Transverse colon (tissue), 4 donors: ENCODE data around the gene NOS3. TPM values are rescaled to one million over a fixed set of nuclear protein-coding genes. Genes with fewer than 3 reads are reported as not detected.

ENCODE experiments used
- DNase-seq: peaks from one replicate; pipeline ENCODE4 v3.0.0-alpha.2; 2019
- H3K27ac ChIP-seq, 4 donors: fragments of 200-600 bp; sonication (generic); 2 replicates each; pipeline ENCODE4 v1.5.1; 2016 to 2018; ENCODE audit warnings: inconsistent platforms in 4 of 4
- H3K27me3 ChIP-seq: fragments of 200-600 bp; sonication (generic); 2 replicates; pipeline ENCODE4 v1.5.1; 2017; ENCODE audit warnings: inconsistent platforms
- H3K36me3 ChIP-seq, 4 donors: fragments of 200-600 bp; sonication (generic); 2 replicates each; pipeline ENCODE4 v1.5.1; 2017 to 2019; ENCODE audit warnings: inconsistent platforms in 4 of 4
- H3K4me1 ChIP-seq, 4 donors: fragments of 200-600 bp; sonication (generic); 2 replicates each; pipeline ENCODE4 v1.5.1; 2017 to 2020; ENCODE audit warnings: inconsistent platforms in 4 of 4
- H3K4me3 ChIP-seq, 4 donors: fragments of 200-600 bp; sonication (generic); 1 replicate in 1 of 4; 2 replicates in 3 of 4; pipeline versions ENCODE4 v1.5.1 to v1.6.1; 2017 to 2019; ENCODE audit warnings: inconsistent platforms in 4 of 4
- H3K9me3 ChIP-seq, 2 donors: fragments of 200-600 bp; sonication (generic); 2 replicates each; pipeline ENCODE4 v1.5.1; 2017 to 2019; ENCODE audit warnings: inconsistent platforms in 2 of 2
- CTCF ChIP-seq, 5 experiments: fragments of 200-600 bp in 3 of 5; fragments of 450-650 bp in 2 of 5; sonication (generic) in 3 of 5; IDR thresholded peaks; 1 replicate in 2 of 5; 2 replicates in 3 of 5; pipeline ENCODE4 v1.5.1; 2016 to 2017; ENCODE audit warnings: antibody characterized with exemption in 5 of 5, inconsistent platforms in 3 of 5, mild to moderate bottlenecking in 2 of 5, moderate library complexity in 1 of 5
- EP300 ChIP-seq: sonication (generic); formaldehyde crosslinking; IDR thresholded peaks from one replicate; pipeline ENCODE4 v1.6.1; 2017; ENCODE audit warnings: antibody characterized with exemption, low read depth
- POLR2A ChIP-seq: fragments of 450-650 bp; IDR thresholded peaks from one replicate; pipeline ENCODE4 v1.6.1; 2016; ENCODE audit warnings: antibody characterized with exemption, mild to moderate bottlenecking, moderate library complexity
- POLR2AphosphoS5 ChIP-seq, 3 donors: sonication (generic); formaldehyde crosslinking; IDR thresholded peaks; one replicate each; pipeline ENCODE4 v1.6.1; 2016; ENCODE audit warnings: antibody characterized with exemption in 3 of 3
- WGBS, 2 donors: methylation state at CpG; one replicate each; pipeline ENCODE4 v1.1.5; 2018; ENCODE audit warnings: low coverage in 1 of 2; 5-methylcytosine and 5-hydroxymethylcytosine counted together
- in situ Hi-C, 4 donors: fragments of 200-750 bp; cut with MboI; loops; one replicate each; pipeline versions ENCODE4 v1.15.0 to v1.15.1; 2017; ENCODE audit warnings: low sequenced_read_pairs in 3 of 4, low pct_ligation_motif_present in 1 of 4, low pct_unique_long_range_greater_than_20kb in 1 of 4
- intact Hi-C: fragments of 100-400 bp; cut with DNase I; formaldehyde crosslinking; loops from one replicate; pipeline ENCODE4 v1.15.1; 2023; ENCODE audit warnings: low total_unique reads
- total RNA-seq, 4 donors: library from RNA; depleted of rRNA; stranded (reverse); fragments of >200 nt; gene quantifications; one replicate each; pipeline ENCODE4 v1.1.0, GENCODE V29; 2016

The NOS3 gene
- total RNA-seq, 4 donors from 2014 or later = 2.5 to 34.2 (median 7.0) TPM

DNA sequence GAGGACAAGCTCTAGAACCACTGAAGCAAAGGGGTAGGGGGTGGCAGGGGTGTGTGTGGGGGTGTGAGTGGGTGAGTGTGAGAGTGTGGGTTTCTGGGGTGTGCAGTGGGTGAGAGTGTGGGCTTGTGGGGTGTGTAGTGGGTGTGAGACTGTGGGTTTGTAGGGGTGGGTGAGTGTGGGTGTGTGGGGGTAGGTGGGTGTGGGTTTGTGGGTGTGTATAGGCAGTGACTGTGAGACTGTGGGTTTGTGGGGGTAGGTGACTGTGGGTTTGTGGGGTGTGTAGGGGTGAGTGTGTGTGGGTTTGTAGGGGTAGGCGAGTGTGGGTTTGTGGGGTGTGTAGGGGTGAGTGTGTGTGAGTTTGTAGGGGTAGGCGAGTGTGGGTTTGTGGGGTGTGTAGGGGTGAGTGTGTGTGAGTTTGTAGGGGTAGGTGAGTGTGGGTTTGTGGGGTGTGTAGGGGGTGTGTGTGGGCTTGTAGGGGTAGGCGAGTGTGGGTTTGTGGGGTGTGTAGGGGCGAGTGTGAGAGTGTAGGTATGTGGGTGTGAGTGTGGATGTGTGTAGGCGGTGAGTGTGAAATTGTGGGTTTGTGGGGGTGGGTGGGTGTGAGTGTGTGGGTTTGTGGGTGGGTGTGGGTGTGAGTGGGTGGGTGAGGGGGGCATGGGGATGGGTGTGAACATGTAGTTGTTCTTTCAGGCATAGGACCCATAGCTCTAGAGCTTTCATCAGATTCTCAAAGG, 8.8 kb downstream of the NOS3 start:
- in situ Hi-C loops (loop anchor here in 3 of 4 donors (25.0 kb wide), 3 partner anchors 112 to 562 kb away; no protein-coding TSS in a partner anchor), intact Hi-C loops (no loop called here)
- H3K9me3 ChIP-seq = no peaks in the 10 kb centered on the region
- H3K4me1 ChIP-seq = peaks cover 0 to 7% (median 2%) of the 10 kb centered on the region in 4 donors
- no peaks in the 10 kb centered on the region for H3K36me3 ChIP-seq
- WGBS, 2 donors = 73 to 84% methylated on average over 3 to 5 of the region's 5 CpGs
- no peak overlapping the region for H3K4me3 ChIP-seq
- peaks cover 7% of the 10 kb centered on the region for H3K27me3 ChIP-seq
- H3K27ac ChIP-seq = no peak overlapping the region
- TF ChIP-seq EP300 = no peak
- no peak for TF ChIP-seq POLR2A
- TF ChIP-seq CTCF (IDR thresholded peaks at IDR 0.05) = no peak
- TF ChIP-seq POLR2AphosphoS5 (IDR thresholded peaks at IDR 0.05) = no peak
- DNase-seq = no peak

DNA sequence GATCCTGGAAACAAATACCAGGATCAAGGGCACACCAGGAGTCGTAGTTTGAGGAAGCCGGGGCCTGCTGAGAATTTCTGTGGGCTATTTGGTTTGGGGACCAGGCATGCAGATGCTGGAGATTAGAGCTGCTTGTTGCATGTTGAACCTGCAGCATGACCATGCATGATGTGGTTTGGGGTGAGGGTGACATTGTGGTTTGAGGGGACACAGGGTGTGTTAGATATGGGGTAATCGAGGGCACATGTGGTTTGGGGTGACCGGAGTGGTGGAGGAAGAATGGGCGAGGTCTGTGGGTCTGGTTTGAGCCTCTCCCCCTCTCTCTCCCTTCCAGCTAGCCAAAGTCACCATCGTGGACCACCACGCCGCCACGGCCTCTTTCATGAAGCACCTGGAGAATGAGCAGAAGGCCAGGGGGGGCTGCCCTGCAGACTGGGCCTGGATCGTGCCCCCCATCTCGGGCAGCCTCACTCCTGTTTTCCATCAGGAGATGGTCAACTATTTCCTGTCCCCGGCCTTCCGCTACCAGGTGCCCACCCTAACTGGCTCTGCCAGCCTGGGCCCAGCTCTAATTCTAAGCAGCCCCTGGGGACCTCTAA, 10.2 kb downstream of the NOS3 start:
- Histone ChIP-seq H3K4me1 (peaks cover 0 to 5% (median 2%) of the 10 kb centered on the region in 4 donors), H3K27me3 (peaks cover 7% of the 10 kb centered on the region), H3K9me3 (no peaks in the 10 kb centered on the region), H3K27ac (no peak overlapping the region), H3K4me3 (no peak overlapping the region), H3K36me3 (no peaks in the 10 kb centered on the region)
- in situ Hi-C loops (no loop called here), intact Hi-C loops (no loop called here)
- WGBS, 2 donors = 85% methylated on average over 13 of the region's 13 CpGs; no CpG with 5 or more reads in 1 of the 2 donors
- DNase-seq = no peak
- TF ChIP-seq CTCF (IDR thresholded peaks at IDR 0.05) = no peak
- no peak for TF ChIP-seq POLR2A
- TF ChIP-seq EP300 = no peak
- no peak for TF ChIP-seq POLR2AphosphoS5 (IDR thresholded peaks at IDR 0.05)

DNA sequence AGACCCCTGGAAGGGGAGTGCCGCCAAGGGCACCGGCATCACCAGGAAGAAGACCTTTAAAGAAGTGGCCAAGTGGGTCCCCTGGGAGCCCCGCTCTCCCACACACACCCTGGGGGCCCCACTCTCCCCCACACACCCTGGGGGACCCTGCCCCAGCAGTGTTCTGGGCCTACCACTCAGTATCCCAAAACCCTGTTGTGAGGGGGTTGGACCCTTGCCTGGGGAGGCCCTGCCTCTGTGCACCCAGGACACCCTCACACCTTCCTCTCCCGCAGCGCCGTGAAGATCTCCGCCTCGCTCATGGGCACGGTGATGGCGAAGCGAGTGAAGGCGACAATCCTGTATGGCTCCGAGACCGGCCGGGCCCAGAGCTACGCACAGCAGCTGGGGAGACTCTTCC, 10.7 kb downstream of the NOS3 start:
- Histone ChIP-seq H3K4me1 (peaks cover 0 to 5% (median 2%) of the 10 kb centered on the region in 4 donors), H3K9me3 (no peaks in the 10 kb centered on the region), H3K27me3 (peaks cover 6% of the 10 kb centered on the region), H3K27ac (no peak overlapping the region), H3K36me3 (no peaks in the 10 kb centered on the region), H3K4me3 (no peak overlapping the region)
- in situ Hi-C loops = no loop called here
- TF ChIP-seq POLR2AphosphoS5 (IDR thresholded peaks at IDR 0.05) (no peak), CTCF (IDR thresholded peaks at IDR 0.05) (no peak), EP300 (no peak)
- no peak for DNase-seq
- 99 to 100% methylated on average over 1 to 11 of the region's 16 CpGs for WGBS, 2 donors
- intact Hi-C loops = no loop called here

- Histone ChIP-seq H3K36me3 (no peaks in the 10 kb centered on the region), H3K27ac (no peak overlapping the region), H3K4me1 (peaks cover 0 to 5% (median 2%) of the 10 kb centered on the region in 4 donors), H3K9me3 (no peaks in the 10 kb centered on the region), H3K4me3 (no peak overlapping the region), H3K27me3 (no peaks in the 10 kb centered on the region)
- WGBS, 2 donors = 35 to 44% methylated on average over 6 to 11 of the region's 12 CpGs
- intact Hi-C loops (no loop called here), in situ Hi-C loops (no loop called here)
- DNase-seq = peak; percentile 35
- TF ChIP-seq EP300 (no peak), POLR2A (no peak), POLR2AphosphoS5 (IDR thresholded peaks at IDR 0.05) (no peak), CTCF (IDR thresholded peaks at IDR 0.05) (no peak)
Measured at GRCh38 chr7:151003572-151003971, 12.8 kb downstream of the NOS3 start.
